Esophagus squamous epithelium (tissue), 4 donors: ENCODE data around the gene RASA1.

Source experiments
- CTCF ChIP-seq, 6 experiments: fragments of 450-650 bp in 4 of 6; fragments of 200-600 bp in 2 of 6; sonication (generic) in 2 of 6; IDR thresholded peaks; one replicate each; pipeline ENCODE4 v1.5.1; 2016 to 2019; ENCODE audit warnings: antibody characterized with exemption in 6 of 6, mild to moderate bottlenecking in 4 of 6, moderate library complexity in 4 of 6
- POLR2A ChIP-seq, 4 donors: fragments of 450-650 bp; IDR thresholded peaks; one replicate each; pipeline ENCODE4 v1.6.1; 2017; ENCODE audit warnings: antibody characterized with exemption in 4 of 4, mild to moderate bottlenecking in 4 of 4, moderate library complexity in 3 of 4

GRCh38 chr5:87300744-87301143 lies 33.1 kb downstream of the RASA1 start:
- TF ChIP-seq CTCF (IDR thresholded peaks at IDR 0.05) (no peak), POLR2A (IDR thresholded peaks at IDR 0.05) (no peak)
